HG02759 (cell line): ENCODE measurements around the gene GRIK1.

Experiments used
- ATAC-seq: cut with Tn5 transposase; IDR thresholded peaks from one replicate; pipeline ENCODE4 v1.9.1; 2021; ENCODE audit warnings: mild to moderate bottlenecking, moderate library complexity; ENCODE audit not compliant: unreplicated experiment

The GRIK1 gene

GRCh38 chr21:29721964-29722363 is 217.8 kb downstream of the GRIK1 start:
- no peak for ATAC-seq

GRCh38 chr21:29721221-29721620 is 218.6 kb downstream of the GRIK1 start:
- ATAC-seq: no peak

- ATAC-seq: no peak
Observed at GRCh38 chr21:29719521-29719920, 220.3 kb downstream of the GRIK1 start.

GRCh38 chr21:29718081-29718815 is 221.5 kb downstream of the GRIK1 start:
- ATAC-seq: no peak

GRCh38 chr21:29717659-29718058 is 222.1 kb downstream of the GRIK1 start:
- no peak for ATAC-seq

GRCh38 chr21:29716753-29717152 is 223.0 kb downstream of the GRIK1 start:
- ATAC-seq: no peak

GRCh38 chr21:29715089-29715488 is 224.7 kb downstream of the GRIK1 start:
- no peak for ATAC-seq

GRCh38 chr21:29712818-29713217 is 227.0 kb downstream of the GRIK1 start:
- no peak for ATAC-seq

GRCh38 chr21:29711236-29711635 is 228.6 kb downstream of the GRIK1 start:
- no peak for ATAC-seq

GRCh38 chr21:29710498-29710897 is 229.3 kb downstream of the GRIK1 start:
- ATAC-seq: no peak

- ATAC-seq: no peak
Observed at GRCh38 chr21:29708401-29708800, 231.4 kb downstream of the GRIK1 start.

- ATAC-seq: no peak
Observed at GRCh38 chr21:29704719-29705118, 235.1 kb downstream of the GRIK1 start.

GRCh38 chr21:29701676-29702075 is 238.1 kb downstream of the GRIK1 start:
- no peak for ATAC-seq

GRCh38 chr21:29697555-29698193 is 242.1 kb downstream of the GRIK1 start:
- peak; percentile 43 for ATAC-seq

- no peak for ATAC-seq
Observed at GRCh38 chr21:29696937-29697336, 242.9 kb downstream of the GRIK1 start.

GRCh38 chr21:29691616-29692491 is 247.9 kb downstream of the GRIK1 start:
- ATAC-seq: no peak

- ATAC-seq: no peak
Observed at GRCh38 chr21:29689753-29690152, 250.0 kb downstream of the GRIK1 start.

GRCh38 chr21:29684106-29684505 is 255.7 kb downstream of the GRIK1 start:
- ATAC-seq: no peak

GRCh38 chr21:29682800-29683199 is 257.0 kb downstream of the GRIK1 start:
- no peak for ATAC-seq

- ATAC-seq: no peak
Observed at GRCh38 chr21:29680273-29680672, 259.5 kb downstream of the GRIK1 start.

GRCh38 chr21:29678626-29679025 is 261.2 kb downstream of the GRIK1 start:
- no peak for ATAC-seq

- ATAC-seq: no peak
Observed at GRCh38 chr21:29677326-29677725, 262.5 kb downstream of the GRIK1 start.
